SK-MEL-5 (cell line): ENCODE measurements around the gene KCTD12. TPM values are rescaled to one million over a fixed set of nuclear protein-coding genes. Genes with fewer than 3 reads are reported as not detected.

ENCODE experiments used
- DNase-seq: peaks from one replicate; pipeline ENCODE4 v3.0.0-alpha.2; 2016; ENCODE audit warnings: low read depth, low spot score
- in situ Hi-C: cut with HindIII; loops from 2 replicates; pipeline ENCODE4 v1.10.0; 2016; ENCODE audit warnings: low sequenced_read_pairs, high pct_unique_total_duplicates, low pct_unique_long_range_greater_than_20kb
- total RNA-seq: library from RNA; depleted of rRNA; stranded (reverse); fragments of >200 nt; shearing (Covaris generic); gene quantifications from 2 replicates; pipeline ENCODE4 v1.2.3, GENCODE V29; 2014

Gene KCTD12
- total RNA-seq, 1 experiment from 2014 or later: 5.4 TPM

DNA sequence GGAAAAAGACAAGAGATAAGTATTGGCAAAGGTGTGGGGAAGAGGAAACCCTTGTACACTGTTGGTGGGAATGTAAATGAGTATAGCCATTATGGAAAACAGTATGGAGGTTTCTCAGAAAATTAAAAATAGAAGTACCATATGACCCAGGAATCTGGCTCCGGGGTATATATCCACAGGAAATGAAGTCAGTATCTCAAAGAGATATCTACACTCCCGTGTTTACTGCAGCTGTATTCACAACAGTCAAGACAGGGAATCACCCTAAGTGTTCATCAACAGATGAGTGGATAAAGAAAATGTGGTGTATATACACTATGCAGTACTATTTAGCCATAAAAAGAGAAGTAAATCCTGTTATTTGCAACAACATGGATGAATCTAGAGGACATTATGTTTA, 13.5 kb downstream of the KCTD12 start:
- peak; percentile 32 for DNase-seq
- in situ Hi-C loops: no loop called here

DNA sequence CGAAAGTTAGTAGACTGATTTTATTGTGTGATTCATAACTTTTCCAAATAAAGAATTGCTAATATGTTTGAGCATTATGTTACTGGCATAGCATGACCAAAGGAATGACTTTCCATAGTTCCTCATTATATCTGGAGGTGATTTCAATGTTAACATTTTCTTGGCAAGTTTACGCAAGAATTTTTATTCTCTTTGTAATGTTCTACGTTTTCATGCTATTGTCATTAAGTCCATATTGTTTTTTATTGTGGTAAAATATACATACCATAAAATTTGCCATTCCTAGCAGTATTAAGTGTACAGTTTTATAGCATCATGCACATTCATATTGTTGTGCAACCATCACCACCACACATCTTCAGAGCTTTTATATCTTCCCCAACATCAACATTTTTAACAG, 14.8 kb downstream of the KCTD12 start:
- no peak for DNase-seq
- in situ Hi-C loops: no loop called here

DNA sequence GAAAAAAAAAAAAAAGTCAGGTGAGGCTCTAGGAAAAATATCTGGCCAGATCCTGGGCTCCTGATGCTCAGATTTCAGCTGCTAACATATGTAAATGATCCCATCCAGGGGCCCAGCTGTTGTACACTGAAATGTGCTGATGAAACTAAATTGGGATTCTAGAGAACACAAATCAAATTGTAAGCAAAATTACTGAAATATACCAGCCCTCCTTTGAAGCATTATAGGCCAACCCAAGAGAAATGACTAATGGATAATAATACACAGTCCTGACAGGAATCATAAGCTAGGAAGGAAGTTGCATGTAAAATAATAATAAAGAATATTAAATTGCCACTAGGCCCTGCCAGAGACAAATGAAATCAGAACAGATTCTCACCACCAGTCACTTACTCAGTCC, 17.8 kb downstream of the KCTD12 start:
- no peak for DNase-seq
- in situ Hi-C loops: no loop called here

DNA sequence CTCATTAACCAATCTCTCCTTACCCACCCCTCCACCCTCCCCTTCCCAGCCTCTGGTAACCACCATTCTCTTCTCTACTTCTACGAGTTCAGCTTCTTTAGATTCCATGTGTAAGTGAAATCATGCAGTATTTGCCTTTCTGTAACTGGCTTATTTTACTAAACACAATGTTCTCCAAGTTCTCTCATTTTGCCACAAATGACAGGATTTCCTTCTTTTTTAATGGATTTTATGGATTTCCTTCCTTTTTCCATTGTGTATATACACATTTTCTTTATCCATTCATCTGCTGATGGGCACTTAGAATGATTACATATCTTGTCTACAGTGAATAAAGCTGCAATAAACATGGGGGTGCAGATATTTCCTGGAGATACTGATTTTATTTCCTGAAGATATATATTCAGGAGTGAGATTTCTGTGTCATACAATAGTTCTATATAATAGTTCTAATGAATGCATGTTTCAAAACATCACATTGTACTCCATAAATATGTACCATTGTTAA, 20.2 kb downstream of the KCTD12 start:
- in situ Hi-C loops: no loop called here
- no peak for DNase-seq

DNA sequence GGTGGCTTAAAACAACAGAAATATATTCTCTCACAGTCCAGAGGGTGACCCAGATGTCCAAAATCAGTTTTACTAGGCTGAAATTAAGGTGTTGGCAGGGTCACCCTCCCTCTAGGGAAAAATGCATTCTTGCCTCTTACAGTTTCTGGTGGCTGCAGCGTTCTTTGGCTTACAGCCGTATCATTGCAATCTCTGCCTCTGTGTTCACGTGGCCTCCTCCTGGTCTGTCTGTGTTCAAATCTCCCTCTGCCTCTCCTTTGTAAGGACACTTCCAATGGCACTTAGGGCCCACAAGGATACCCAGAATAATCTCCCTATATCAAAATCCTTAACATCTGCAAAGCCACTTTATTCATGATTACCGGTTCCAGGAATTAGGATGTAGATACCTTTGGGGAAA, 21.1 kb downstream of the KCTD12 start:
- DNase-seq: no peak
- in situ Hi-C loops: no loop called here

DNA sequence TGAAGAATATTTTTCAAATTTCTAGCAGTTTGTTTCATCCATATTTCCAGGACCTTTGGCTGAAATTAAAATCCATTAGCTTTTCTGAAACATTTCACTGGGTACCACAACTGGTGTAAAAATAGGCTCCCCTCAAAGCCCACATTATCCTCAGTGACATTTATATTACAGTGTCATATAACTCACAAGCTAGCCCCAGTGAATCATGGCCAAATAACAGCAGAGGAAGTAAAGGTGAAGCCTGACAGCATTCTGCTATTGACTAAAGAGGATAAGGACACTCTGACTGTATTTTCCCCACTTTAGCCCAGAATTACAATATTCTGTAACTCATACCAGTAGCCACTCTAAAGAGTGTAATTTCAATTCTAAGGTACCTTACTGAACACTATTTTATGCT, 21.9 kb downstream of the KCTD12 start:
- in situ Hi-C loops: no loop called here

DNA sequence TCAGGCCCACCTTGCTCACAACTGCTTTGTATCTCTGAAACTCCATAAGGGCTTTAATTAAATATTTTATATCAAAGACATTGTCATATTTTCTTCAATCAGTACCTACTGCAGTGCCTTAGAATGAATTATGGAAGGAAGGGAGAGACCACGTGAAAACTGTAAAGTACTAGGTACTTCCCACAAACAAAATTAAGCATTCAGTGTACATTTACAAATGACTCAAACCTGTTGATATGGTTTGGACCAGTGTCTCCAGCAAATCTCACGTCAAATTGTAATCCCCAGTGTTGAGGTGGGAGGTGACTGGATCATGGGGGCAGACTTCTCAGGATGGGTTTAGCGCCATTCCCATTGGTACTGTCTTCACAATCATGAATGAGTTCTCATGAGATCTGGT, 23.2 kb downstream of the KCTD12 start:
- in situ Hi-C loops: no loop called here

More for the DNA sequence above, 21.9 kb downstream of the KCTD12 start:
- DNase-seq: no peak

DNA sequence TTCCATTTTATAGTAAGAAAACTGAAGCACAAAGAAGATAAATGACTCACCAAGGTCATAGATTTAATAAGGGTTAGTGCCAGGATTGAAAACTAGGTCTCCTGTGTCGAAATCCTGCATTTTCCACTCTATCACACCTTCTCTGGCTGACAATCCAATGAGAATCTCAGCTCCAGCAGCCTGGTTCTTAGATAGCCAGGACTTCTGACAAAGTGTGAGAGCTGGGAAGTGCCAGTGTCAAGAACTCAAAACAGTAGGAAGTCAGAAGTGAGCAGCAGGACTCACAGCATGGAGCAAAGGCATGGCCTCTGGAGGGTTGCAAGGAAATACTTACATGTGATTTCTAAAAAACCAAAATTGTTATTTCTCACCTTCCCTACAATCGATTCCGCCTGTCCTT, 24.3 kb downstream of the KCTD12 start:
- DNase-seq: no peak

More for the DNA sequence above, 23.2 kb downstream of the KCTD12 start:
- no peak for DNase-seq

DNA sequence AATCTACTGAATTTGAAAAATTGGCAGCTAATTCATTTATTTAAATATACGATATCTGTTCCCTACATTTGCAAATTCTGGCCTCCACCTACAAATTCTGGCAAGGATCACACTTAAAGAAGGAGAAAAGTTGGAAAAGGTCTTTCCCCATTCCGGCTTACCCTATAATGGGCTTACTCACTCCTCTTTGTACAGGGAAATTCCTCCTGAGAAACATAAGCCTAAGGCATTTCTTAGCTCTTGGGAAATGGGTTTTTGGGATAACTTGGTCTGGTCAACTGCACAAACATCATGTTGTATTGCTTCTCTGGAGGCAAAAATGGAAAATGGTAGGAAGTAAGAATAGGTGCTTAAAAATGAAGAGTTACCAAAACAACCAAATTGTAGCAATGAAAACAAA, 25.5 kb downstream of the KCTD12 start:
- DNase-seq: no peak
- in situ Hi-C loops: no loop called here

More for the DNA sequence above, 24.3 kb downstream of the KCTD12 start:
- in situ Hi-C loops: no loop called here

DNA sequence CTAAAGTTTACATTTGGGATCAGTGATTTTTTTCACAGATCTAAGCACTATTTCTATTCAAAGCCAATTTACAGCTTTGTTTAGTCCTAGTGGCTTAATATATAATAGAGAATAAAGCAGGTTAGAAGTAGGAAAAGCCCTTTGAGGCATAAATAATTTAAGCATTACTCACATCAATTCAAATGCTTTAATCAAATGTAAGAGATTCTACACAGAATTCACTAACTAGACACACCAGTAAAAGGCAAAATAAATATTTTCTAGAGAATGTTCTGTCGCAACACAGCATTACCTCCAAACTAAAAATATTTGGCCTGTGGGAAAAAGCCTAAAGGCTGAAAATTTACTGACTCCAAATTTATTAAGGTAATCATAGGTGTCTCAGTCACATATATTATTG, 31.3 kb downstream of the KCTD12 start:
- in situ Hi-C loops: no loop called here

DNA sequence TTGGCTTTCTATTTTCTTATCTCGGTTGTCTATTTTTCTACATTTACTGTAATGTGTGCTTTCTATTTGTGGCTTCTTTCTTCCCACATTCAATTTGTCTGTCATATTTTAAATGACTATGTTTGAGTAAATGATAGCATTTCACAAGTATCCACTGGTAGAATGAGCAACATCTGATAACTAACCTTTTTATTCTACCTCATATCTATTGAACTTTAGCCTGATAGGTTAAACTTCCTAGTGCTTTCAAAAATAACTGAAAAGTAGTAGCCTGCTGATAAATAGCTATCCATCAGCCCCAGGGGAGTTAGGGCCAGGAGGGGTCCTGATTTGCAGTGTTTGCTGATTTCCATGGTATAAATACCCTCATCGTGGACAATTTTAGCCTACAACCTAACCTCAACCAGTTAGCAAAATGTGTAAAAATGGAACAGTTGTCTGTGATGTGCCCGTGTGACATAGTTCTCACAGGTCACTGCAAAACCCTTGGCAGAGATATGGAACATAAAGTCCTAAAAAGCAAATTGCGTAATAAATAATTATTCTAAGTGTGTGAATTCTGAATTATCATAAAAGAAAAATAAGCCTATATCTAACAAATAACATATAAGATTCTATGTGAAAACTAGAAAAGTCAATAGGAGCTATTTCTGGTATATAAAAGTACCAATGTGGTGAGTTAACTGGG, 32.1 kb downstream of the KCTD12 start:
- in situ Hi-C loops: no loop called here
- DNase-seq: no peak

More for the DNA sequence above, 31.3 kb downstream of the KCTD12 start:
- DNase-seq: no peak

DNA sequence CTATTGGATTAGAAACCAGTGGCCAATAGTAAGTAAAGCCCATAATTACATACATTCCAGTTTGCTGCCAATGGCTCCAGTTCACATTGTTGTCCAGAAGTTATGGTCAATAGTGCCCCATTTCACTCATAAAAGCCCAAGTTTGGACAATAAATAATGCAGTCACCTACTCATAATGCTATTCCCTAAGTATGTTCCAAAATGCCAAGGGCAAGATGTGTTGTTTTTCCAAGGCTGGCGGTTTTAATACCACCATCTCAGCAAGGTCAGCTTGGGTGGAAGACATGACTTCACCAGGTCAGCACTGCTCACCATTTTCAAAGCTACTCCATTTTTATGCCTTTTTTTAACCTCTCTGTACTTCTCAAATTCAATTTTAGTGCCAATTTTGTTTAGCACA, 32.7 kb downstream of the KCTD12 start:
- in situ Hi-C loops: no loop called here
- DNase-seq: no peak

DNA sequence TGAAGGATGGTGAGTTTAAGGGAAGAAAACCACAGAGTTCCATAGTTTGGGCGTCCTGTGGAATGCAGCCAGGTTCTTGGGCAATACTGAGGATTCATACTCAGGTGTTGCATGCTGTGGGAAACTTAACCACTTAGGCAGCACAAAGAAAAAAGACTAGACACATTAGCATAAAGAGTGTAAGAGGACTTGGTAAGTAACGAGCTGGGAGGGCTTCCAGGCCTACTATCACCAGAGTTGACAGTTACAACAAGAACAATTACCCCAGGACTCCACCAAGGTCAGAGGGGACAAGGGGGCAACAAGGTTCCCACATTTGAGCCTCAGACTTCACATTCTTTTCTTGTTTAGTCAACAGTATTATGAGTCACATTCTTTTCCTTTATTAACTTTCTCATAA, 33.2 kb downstream of the KCTD12 start:
- DNase-seq: no peak
- in situ Hi-C loops: no loop called here

DNA sequence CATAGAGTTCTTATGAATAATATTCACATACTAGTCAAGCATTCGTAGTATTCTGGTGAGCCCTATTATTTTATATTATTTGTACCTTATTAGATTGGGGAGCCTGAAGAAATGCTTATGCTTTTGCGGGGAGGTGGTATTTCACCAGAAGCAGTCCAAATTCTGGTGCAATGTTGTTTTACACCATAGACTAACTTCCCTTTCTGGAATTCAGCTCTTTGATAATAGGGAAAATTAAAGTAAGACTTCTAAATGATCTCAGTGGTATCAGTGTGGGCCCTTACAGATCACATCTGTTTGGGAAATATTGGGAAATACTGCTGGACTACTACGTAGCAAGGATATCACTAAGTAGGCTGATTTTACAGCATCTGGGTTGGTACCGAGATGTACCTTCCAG, 34.2 kb downstream of the KCTD12 start:
- no peak for DNase-seq
- in situ Hi-C loops: no loop called here

DNA sequence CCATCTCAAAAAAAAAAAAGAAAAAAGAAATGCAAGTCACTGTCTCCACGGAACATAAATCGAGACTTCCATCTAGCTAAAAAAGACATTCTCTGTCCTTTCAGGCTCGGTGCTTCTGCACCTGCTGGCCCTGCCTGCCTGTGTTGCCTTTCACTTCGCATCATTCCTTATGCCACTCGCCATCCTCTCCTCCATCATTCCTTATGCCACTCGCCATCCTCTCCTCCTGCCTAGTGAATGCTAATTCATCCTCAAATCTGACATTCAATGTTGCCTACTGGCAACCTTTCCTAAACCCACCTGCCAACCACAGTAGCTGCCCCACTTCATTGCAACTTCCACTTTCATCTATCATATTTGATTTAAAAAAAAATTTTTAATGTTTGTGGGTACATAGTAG, 36.7 kb downstream of the KCTD12 start:
- in situ Hi-C loops: no loop called here
- no peak for DNase-seq

DNA sequence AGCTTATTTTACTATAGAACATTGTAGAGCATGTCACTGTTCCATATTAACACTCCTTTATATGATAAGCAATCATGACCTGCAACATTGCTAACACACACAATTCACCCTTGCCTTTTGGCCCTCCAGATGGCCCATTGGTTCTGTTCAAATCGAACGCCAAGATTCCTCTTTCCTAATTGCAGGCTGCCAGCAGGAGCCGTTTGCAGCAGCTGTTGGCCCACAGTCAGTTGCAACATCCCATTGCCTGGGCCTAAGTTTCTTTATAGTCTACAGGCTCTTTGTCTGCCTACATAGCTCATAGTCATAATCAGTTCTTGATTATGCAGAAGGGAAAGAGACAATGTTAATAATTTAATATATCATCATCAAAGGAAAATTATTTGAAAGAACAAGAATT, 37.6 kb downstream of the KCTD12 start:
- DNase-seq: no peak
- in situ Hi-C loops: no loop called here

DNA sequence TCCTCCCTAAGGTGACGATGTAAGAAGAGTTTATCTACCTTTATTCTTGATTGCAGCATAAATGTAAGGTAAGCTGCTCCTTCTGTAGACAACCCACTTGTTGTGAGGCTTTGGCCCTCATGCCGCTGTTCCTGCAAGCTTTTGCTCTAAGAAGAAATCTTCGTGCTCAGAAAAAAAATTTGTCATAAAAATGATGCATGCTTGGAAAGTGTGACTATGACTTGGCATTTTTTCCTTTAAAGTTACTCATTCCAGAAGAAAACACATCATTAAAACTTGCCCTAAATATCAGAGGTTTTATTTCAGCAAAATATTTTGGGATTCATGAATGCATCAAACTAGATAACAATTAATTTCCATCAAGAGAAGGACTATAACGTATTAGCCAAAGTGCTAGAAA, 39.8 kb downstream of the KCTD12 start:
- in situ Hi-C loops: no loop called here
- DNase-seq: no peak

DNA sequence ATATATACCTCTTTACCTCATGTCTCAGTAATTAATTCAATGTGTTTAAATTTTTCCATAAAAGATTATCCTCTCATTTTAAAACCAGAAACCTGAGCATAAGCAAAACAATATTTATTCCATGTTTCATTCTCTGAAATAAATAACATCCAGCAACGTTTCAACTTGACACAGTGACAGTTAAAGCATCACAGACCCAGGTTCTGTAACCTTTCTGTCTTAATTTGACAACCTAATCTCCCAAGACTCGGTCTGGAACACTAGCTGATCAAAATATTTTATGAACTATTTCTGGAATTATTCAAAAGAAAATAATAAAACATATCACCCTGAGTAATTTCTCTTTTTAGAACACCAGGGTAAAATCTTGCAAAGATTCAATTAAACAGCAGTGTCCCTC, 40.3 kb downstream of the KCTD12 start:
- no peak for DNase-seq
- in situ Hi-C loops: no loop called here

DNA sequence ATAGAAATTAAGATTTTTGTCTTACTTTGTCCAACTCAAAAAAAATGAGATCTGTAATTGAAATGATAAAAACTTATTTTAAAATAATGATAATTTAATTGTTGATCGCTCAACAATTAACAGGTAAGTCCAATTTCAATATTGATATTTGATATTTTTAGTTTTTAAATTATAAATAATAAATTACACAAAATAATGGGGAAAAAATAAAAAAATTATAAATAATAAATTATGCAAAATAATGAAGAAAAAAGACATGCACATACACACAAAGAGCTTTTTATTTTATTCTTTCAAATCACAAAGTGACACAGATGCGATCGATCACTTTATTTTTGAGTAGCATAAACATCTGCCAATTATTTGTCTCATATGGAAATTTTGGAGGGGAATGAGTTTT, 40.8 kb downstream of the KCTD12 start:
- DNase-seq: no peak
- in situ Hi-C loops: no loop called here

DNA sequence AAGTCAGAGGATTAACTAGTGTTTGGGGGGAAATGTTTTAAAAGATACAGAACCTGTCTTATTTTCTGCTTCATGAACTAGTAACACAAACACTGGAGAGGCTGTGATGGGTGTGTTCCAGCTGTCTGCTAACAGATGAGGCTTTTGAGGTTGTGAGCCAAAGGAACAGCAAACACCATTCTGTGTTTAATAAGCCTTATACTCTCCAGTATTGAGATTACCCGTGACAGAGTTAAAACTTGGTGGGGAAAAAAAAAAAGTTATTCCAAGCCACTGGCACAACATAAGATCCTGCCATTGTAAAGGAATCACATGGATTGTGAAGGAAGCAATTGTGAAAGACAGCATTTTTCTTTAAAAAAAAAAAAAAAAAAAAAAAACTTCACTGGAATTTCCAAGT, 48.4 kb downstream of the KCTD12 start:
- in situ Hi-C loops: no loop called here

More for the DNA sequence above, 48.4 kb downstream of the KCTD12 start:
- DNase-seq: peak; percentile 60
